K562 (cell line): ENCODE data around the gene LRRFIP2. TPM values are rescaled to one million over a fixed set of nuclear protein-coding genes. Genes with fewer than 3 reads are reported as not detected.
"Not testable (repeated sequence)": the region's sequence is repeated elsewhere in the genome, so short reads cannot be mapped to it uniquely, and the experiment has no call there.

Source experiments
- ATAC-seq: fragments of 200-7000 bp; cut with Tn5 transposase; 3 replicates; pipeline ENCODE4 v1.9.1; 2020; ENCODE audit warnings: moderate library complexity
- BruUV-seq: library from RNA; stranded (reverse); fragments of 400-500 nt; replicated peaks from 2 replicates; lab custom pipeline; 2021; lab: Mats Ljungman, UMichigan
- CTCF ChIA-PET: fragments of 300-600 bp; formaldehyde crosslinking; extraction: SDS; loops from one replicate; lab custom pipeline; 2021; ENCODE audit warnings: low intra/inter-chr PET ratio; lab: Yijun Ruan, JAX
- POLR2A ChIA-PET: fragments of 300-600, 350-650 bp; sonication (Branson Sonifier 250); formaldehyde crosslinking; extraction: SDS; loops from one replicate; lab custom pipeline; 2021; ENCODE audit warnings: antibody characterized with exemption, inconsistent platforms; lab: Yijun Ruan, JAX
- DNase-seq, 4 experiments: peaks; one replicate each; pipeline versions ENCODE4 v3.0.0 to v3.0.0-alpha.2; 2011 to 2018; ENCODE audit warnings: low spot score in 3 of 4, mixed read lengths in 3 of 4; ENCODE audit errors: extremely low read depth in 1 of 4
- FAIRE-seq: peaks from 2 replicates; lab custom pipeline; 2011; peaks lifted over from hg19 to GRCh38; lab: Jason Lieb, UNC
- H2AFZ ChIP-seq: 2 replicates; pipeline ENCODE4 v1.6.0; 2011; ENCODE audit warnings: low read depth, low read length, control low read depth, inconsistent platforms
- H3K27ac ChIP-seq: fragments of 200-600 bp; 3 replicates; pipeline ENCODE4 v1.8.0; 2011; ENCODE audit warnings: low read depth, mild to moderate bottlenecking, control low read depth, inconsistent platforms, low read length, moderate library complexity, mixed read lengths; ENCODE audit errors: extremely low read depth
- H3K27me3 ChIP-seq, 2 experiments: fragments of 300-600 bp in 1 of 2; 2 replicates in 1 of 2; 3 replicates in 1 of 2; pipeline versions ENCODE4 v1.6.0 to v1.8.0; 2011; ENCODE audit warnings: inconsistent platforms in 2 of 2, low read length in 2 of 2, mild to moderate bottlenecking in 1 of 2, mixed read lengths in 1 of 2, moderate library complexity in 1 of 2; ENCODE audit not compliant: control insufficient read depth in 2 of 2, insufficient read depth in 2 of 2
- H3K36me3 ChIP-seq: fragments of 300-600 bp; 3 replicates; pipeline ENCODE4 v1.8.0; 2011; ENCODE audit warnings: mild to moderate bottlenecking, low read length, inconsistent platforms; ENCODE audit not compliant: control insufficient read depth, insufficient read depth
- H3K4me1 ChIP-seq, 2 experiments: fragments of 200-600 bp in 1 of 2; replicated peaks in 1 of 2; 2 replicates in 1 of 2; 3 replicates in 1 of 2; pipeline versions ENCODE4 v1.5.1 to v1.8.0; 2011; ENCODE audit warnings: inconsistent platforms in 2 of 2, low read length in 2 of 2, mild to moderate bottlenecking in 1 of 2, mixed read lengths in 1 of 2, moderate library complexity in 1 of 2; ENCODE audit not compliant: control insufficient read depth in 2 of 2, insufficient read depth in 2 of 2
- H3K4me2 ChIP-seq: 2 replicates; pipeline ENCODE4 v1.6.1; 2011; ENCODE audit warnings: low read length, control low read depth, inconsistent platforms, mixed read lengths; ENCODE audit not compliant: insufficient read depth
- H3K4me3 ChIP-seq: fragments of 200-600 bp; sonication (generic), shearing (Covaris generic); 2 replicates; pipeline ENCODE4 v1.5.1; 2016; ENCODE audit warnings: control low read depth, inconsistent platforms
- H3K79me2 ChIP-seq: fragments of 200-600 bp; 3 replicates; pipeline ENCODE4 v1.8.0; 2011; ENCODE audit warnings: low read length, inconsistent platforms; ENCODE audit not compliant: control insufficient read depth, insufficient read depth
- H3K9ac ChIP-seq, 2 experiments: 2 replicates each; pipeline versions ENCODE4 v1.6.0 to v1.6.1; 2011; ENCODE audit warnings: low read depth in 2 of 2, low read length in 2 of 2, control low read depth in 1 of 2, inconsistent platforms in 1 of 2, mild to moderate bottlenecking in 1 of 2, mixed read lengths in 1 of 2; ENCODE audit not compliant: insufficient read depth in 1 of 2
- H3K9me1 ChIP-seq: one replicate; pipeline ENCODE4 v1.6.0; 2011; ENCODE audit warnings: inconsistent platforms, mild to moderate bottlenecking, low read length, moderate library complexity; ENCODE audit not compliant: control insufficient read depth, insufficient read depth
- H3K9me3 ChIP-seq: replicated peaks from 2 replicates; pipeline ENCODE4 v1.5.1; 2011; ENCODE audit warnings: low read depth, low read length, inconsistent platforms; ENCODE audit not compliant: control insufficient read depth, insufficient read depth
- H4K20me1 ChIP-seq: replicated peaks from 2 replicates; pipeline ENCODE4 v1.6.1; 2011; ENCODE audit warnings: low read length, inconsistent platforms, mixed read lengths; ENCODE audit not compliant: control insufficient read depth, insufficient read depth
- HNRNPL ChIP-seq: fragments of 200-400 bp; formaldehyde crosslinking; IDR thresholded peaks from 2 replicates; pipeline ENCODE4 v1.6.1; 2017; ENCODE audit warnings: low read depth, mild to moderate bottlenecking, low read length
- PHB ChIP-seq: fragments of 250-450 bp; sonication (Bioruptor Pico); IDR thresholded peaks from 2 replicates; pipeline ENCODE4 v1.5.0; 2021
- POLR2G ChIP-seq: fragments of 200-400 bp; formaldehyde crosslinking; IDR thresholded peaks from 2 replicates; pipeline ENCODE4 v1.6.1; 2017; ENCODE audit warnings: low read depth, mild to moderate bottlenecking, antibody characterized with exemption, low read length, moderate library complexity
- PRDM10 ChIP-seq: fragments of 450-650 bp; IDR thresholded peaks from 2 replicates; pipeline ENCODE4 v1.6.1; 2018; ENCODE audit not compliant: partially characterized antibody
- RBBP5 ChIP-seq: fragments of 200-600 bp; sonication (generic); IDR thresholded peaks from 2 replicates; pipeline ENCODE4 v1.6.1; 2012; ENCODE audit warnings: borderline replicate concordance, mild to moderate bottlenecking, low read length, control low read depth, inconsistent platforms; ENCODE audit not compliant: insufficient read depth, poor library complexity, severe bottlenecking
- RBM25 ChIP-seq: fragments of 200-400 bp; formaldehyde crosslinking; IDR thresholded peaks from 2 replicates; pipeline ENCODE4 v1.6.1; 2018; ENCODE audit warnings: low read length, low read depth, moderate library complexity; ENCODE audit not compliant: severe bottlenecking
- ZBTB8A ChIP-seq: fragments of 450-650 bp; IDR thresholded peaks from 2 replicates; pipeline ENCODE4 v1.6.1; 2018; ENCODE audit warnings: mild to moderate bottlenecking, moderate library complexity; ENCODE audit not compliant: partially characterized antibody
- ZNF124 ChIP-seq: sonication (generic); formaldehyde crosslinking; IDR thresholded peaks from 2 replicates; pipeline ENCODE4 v1.8.1; 2022; ENCODE audit warnings: missing genetic modification reagents
- ZNF146 ChIP-seq: IDR thresholded peaks from one replicate; pipeline ENCODE4 v1.6.1; 2018; ENCODE audit warnings: missing compliant biosample characterization; ENCODE audit not compliant: unreplicated experiment
- ZNF584 ChIP-seq: fragments of 200-800 bp; sonication (Bioruptor generic); IDR thresholded peaks from 2 replicates; pipeline ENCODE4 v1.6.1; 2016; ENCODE audit warnings: low read depth, mild to moderate bottlenecking, missing genetic modification characterization, missing compliant biosample characterization
- WGBS: fragments of 100-300 bp; shearing (Covaris generic); methylation state at CpG from one replicate; pipeline ENCODE4 v1.1.6; 2016; ENCODE audit warnings: low coverage, mixed read lengths; ENCODE audit not compliant: insufficient coverage; ENCODE audit errors: missing lambda C conversion rate; 5-methylcytosine and 5-hydroxymethylcytosine counted together
- in situ Hi-C: fragments of 300-500 bp; cut with MboI; formaldehyde crosslinking; loops from 4 replicates; pipeline ENCODE4 v1.15.0; 2018; ENCODE audit warnings: inconsistent platforms, mixed read lengths
- intact Hi-C: fragments of 100-400 bp; cut with micrococcal nuclease; formaldehyde crosslinking; loops from 2 replicates; pipeline ENCODE4 v1.14.2; 2022
- polyA plus RNA-seq, 8 experiments: library from polyadenylated mRNA; depleted of rRNA in 4 of 8; stranded (reverse) in 5 of 8; unstranded in 3 of 8; fragments of >200 nt; fragmentation: Nextera tagmentation in 2 of 8; fragmentation: Illumina TruSeq in 1 of 8; extraction: Ambion mirVana in 2 of 8; extraction: Trizol in 1 of 8; gene quantifications; 2 replicates each; pipeline versions ENCODE4 v1.2.1 to v1.2.3, GENCODE V29; 2011 to 2014; ENCODE audit warnings: inconsistent platforms in 1 of 8, missing spikeins in 1 of 8
- total RNA-seq, 7 experiments: library from RNA; depleted of rRNA in 6 of 7; stranded (reverse); fragments of >200 nt in 6 of 7; fragmentation: Illumina TruSeq in 2 of 7; extraction: Trizol in 2 of 7; gene quantifications; 2 replicates each; pipeline versions ENCODE4 v1.2.1 to v1.2.3, GENCODE V29; 2011 to 2021; ENCODE audit warnings: low replicate concordance in 1 of 7
- TF ChIP-seq, protein P1 (sequence below): sonication (generic); formaldehyde crosslinking; IDR thresholded peaks from 2 replicates; pipeline ENCODE4 v1.9.0; 2022; ENCODE audit warnings: mild to moderate bottlenecking, missing genetic modification reagents

The LRRFIP2 gene
- total and polyA plus RNA-seq, 9 of the 15 experiments (the other 6 are each of a cell fraction or from before 2014, with no cell fraction given): 9.9 to 53.9 (median 42.7) TPM

DNA sequence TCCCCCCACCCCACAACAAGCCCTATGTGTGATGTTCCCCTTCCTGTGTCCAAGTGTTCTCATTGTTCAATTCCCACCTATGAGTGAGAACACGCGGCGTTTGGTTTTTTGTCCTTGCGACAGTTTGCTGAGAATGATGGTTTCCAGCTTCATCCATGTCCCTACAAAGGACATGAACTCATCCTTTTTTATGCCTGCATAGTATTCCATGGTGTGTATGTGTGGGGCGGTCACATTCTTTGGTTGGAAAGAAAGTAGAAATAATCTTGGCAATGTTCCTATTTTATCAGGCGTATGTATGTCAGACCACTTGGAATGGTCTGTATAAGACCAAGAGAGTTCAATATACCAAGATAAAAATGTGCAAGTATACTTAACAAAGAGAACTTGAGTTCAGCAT lies 52.3 kb downstream of the LRRFIP2 start:
- H3K9ac ChIP-seq, DNase-seq, ATAC-seq, in situ Hi-C loops, H3K27ac ChIP-seq, H3K4me2 ChIP-seq, H3K9me1 ChIP-seq, CTCF ChIA-PET, H3K79me2 ChIP-seq, H3K9me3 ChIP-seq, H2AFZ ChIP-seq, H3K27me3 ChIP-seq, BruUV-seq, intact Hi-C loops, H4K20me1 ChIP-seq, H3K4me3 ChIP-seq, H3K36me3 ChIP-seq, FAIRE-seq: not testable (repeated sequence)
- over 99% methylated on average over 6 of the region's 6 CpGs for WGBS
- POLR2A ChIA-PET: interaction anchor here (1.7 kb wide), 1 partner anchor 19 kb away, joined by 4 read pairs; no protein-coding TSS in a partner anchor
- H3K4me1 ChIP-seq: peaks cover 0 to 14% of the 10 kb centered on the region in 2 experiments; a peak in 3 of 5 replicates
- TF ChIP-seq RBM25 (peak; percentile 33), ZNF146 (CRISPR knock-in tag) (peak; percentile 92)

DNA sequence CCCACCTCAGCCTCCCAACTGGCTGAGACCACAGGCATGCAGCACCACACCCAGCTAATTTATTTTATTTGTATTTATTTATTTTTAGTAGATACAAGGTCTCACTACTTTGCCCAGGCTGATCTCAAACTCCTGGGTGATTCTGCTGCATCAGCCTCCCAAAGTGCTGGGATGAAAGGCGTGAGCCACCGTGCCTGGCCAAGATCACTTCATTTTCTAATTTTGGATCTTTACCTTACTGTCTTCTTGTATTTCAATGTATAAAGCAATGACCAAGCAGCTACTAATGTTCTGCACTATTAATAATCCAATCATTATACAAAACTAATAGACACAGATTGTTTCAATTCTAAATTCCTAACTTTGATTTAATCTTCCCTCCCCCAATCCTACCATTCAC lies 56.2 kb downstream of the LRRFIP2 start:
- no peaks in the 10 kb centered on the region for H3K79me2 ChIP-seq
- 0 out of 5 replicates have a peak, but pooled peaks cover 0 to 4% of the 10 kb centered on the region in 2 experiments for H3K4me1 ChIP-seq
- CTCF ChIA-PET: no interaction called here
- WGBS: 90% methylated on average over 2 of the region's 2 CpGs
- DNase-seq (no peak), ATAC-seq (no peak), FAIRE-seq (no peak)
- in situ Hi-C loops (no loop called here), intact Hi-C loops (no loop called here)
- no peak overlapping the region for H2AFZ ChIP-seq
- no peaks in the 10 kb centered on the region for H3K9me3 ChIP-seq
- H3K9me1 ChIP-seq: no peaks in the 10 kb centered on the region
- H3K9ac ChIP-seq: no peak overlapping the region
- no TSS peak for BruUV-seq
- H3K27me3 ChIP-seq: no peaks in the 10 kb centered on the region
- peaks cover 8% of the 10 kb centered on the region; the same call in 1 of the 3 replicates for H3K36me3 ChIP-seq
- no peak overlapping the region for H3K27ac ChIP-seq
- H3K4me3 ChIP-seq: no peak overlapping the region
- no peaks in the 10 kb centered on the region for H4K20me1 ChIP-seq
- POLR2A ChIA-PET: no interaction called here
- H3K4me2 ChIP-seq: no peak overlapping the region
- TF ChIP-seq POLR2G (no peak), PHB (no peak), ZNF124 (no peak), ZNF584 (CRISPR knock-in tag) (no peak), ZBTB8A (no peak), RBBP5 (no peak), PRDM10 (no peak), HNRNPL (no peak)
- TF ChIP-seq, protein P1, sequence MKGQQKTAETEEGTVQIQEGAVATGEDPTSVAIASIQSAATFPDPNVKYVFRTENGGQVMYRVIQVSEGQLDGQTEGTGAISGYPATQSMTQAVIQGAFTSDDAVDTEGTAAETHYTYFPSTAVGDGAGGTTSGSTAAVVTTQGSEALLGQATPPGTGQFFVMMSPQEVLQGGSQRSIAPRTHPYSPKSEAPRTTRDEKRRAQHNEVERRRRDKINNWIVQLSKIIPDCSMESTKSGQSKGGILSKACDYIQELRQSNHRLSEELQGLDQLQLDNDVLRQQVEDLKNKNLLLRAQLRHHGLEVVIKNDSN (CRISPR knock-in tag): no peak
